ENCODE data around the gene TM9SF2.
"Not testable (repeated sequence)": the region's sequence is repeated elsewhere in the genome, so short reads cannot be mapped to it uniquely, and the experiment has no call there.

TM9SF2 gene

GRCh38 chr13:99542788-99543406, 41.6 kb downstream of the TM9SF2 start:
- no peak for DNase-seq

GRCh38 chr13:99545361-99545760, 44.1 kb downstream of the TM9SF2 start:
- DNase-seq, result no peak

GRCh38 chr13:99545979-99546378, 44.7 kb downstream of the TM9SF2 start:
- no peak for DNase-seq

- DNase-seq, result no peak
These were observed 45.6 kb downstream of the TM9SF2 start for GRCh38 chr13:99546878-99547277.

- no peak for DNase-seq
These were observed 47.2 kb downstream of the TM9SF2 start for GRCh38 chr13:99548448-99548847.

- DNase-seq, result no peak
These were observed 51.8 kb downstream of the TM9SF2 start for GRCh38 chr13:99553033-99553432.

GRCh38 chr13:99555149-99555548, 53.9 kb downstream of the TM9SF2 start:
- no peak for DNase-seq

GRCh38 chr13:99556867-99557443, 55.7 kb downstream of the TM9SF2 start:
- DNase-seq, result no peak

- no peak for DNase-seq
These were observed 57.4 kb downstream of the TM9SF2 start for GRCh38 chr13:99558570-99559180.

GRCh38 chr13:99559560-99559959, 58.3 kb downstream of the TM9SF2 start:
- no peak for DNase-seq

GRCh38 chr13:99563404-99563803, 62.1 kb downstream of the TM9SF2 start:
- no peak for DNase-seq

- DNase-seq, result no peak
These were observed 63.1 kb downstream of the TM9SF2 start for GRCh38 chr13:99564386-99564785.

- no peak for DNase-seq
These were observed 64.3 kb downstream of the TM9SF2 start for GRCh38 chr13:99565478-99566124.

- no peak for DNase-seq
These were observed 65.1 kb downstream of the TM9SF2 start for GRCh38 chr13:99566125-99567083.

GRCh38 chr13:99568901-99569300, 67.6 kb downstream of the TM9SF2 start:
- not testable (repeated sequence) for DNase-seq

- no peak for DNase-seq
These were observed 70.9 kb downstream of the TM9SF2 start for GRCh38 chr13:99572131-99572530.

- DNase-seq, result no peak
These were observed 71.6 kb downstream of the TM9SF2 start for GRCh38 chr13:99572921-99573320.

GRCh38 chr13:99575376-99576120, 74.3 kb downstream of the TM9SF2 start:
- no peak for DNase-seq

- no peak for DNase-seq
These were observed 77.0 kb downstream of the TM9SF2 start for GRCh38 chr13:99577934-99578917.

- no peak for DNase-seq
These were observed 79.4 kb downstream of the TM9SF2 start for GRCh38 chr13:99580500-99581268.
